OCI-LY1 (cell line): ENCODE data around the gene ARMH3.

Source experiments
- EZH2 ChIP-seq: fragments of 200-600 bp; sonication (generic), shearing (Covaris generic); IDR thresholded peaks from 2 replicates; pipeline ENCODE4 v1.8.0; 2017; ENCODE audit warnings: borderline replicate concordance, mixed run types, mild to moderate bottlenecking, antibody characterized with exemption, low read length, moderate library complexity, mixed read lengths
- TF ChIP-seq, protein P1 (sequence below): fragments of 200-600 bp; sonication (generic), shearing (Covaris generic); IDR thresholded peaks from 2 replicates; pipeline ENCODE4 v1.5.1; 2017; ENCODE audit warnings: mild to moderate bottlenecking, antibody characterized with exemption, low read length, moderate library complexity, mixed read lengths

DNA sequence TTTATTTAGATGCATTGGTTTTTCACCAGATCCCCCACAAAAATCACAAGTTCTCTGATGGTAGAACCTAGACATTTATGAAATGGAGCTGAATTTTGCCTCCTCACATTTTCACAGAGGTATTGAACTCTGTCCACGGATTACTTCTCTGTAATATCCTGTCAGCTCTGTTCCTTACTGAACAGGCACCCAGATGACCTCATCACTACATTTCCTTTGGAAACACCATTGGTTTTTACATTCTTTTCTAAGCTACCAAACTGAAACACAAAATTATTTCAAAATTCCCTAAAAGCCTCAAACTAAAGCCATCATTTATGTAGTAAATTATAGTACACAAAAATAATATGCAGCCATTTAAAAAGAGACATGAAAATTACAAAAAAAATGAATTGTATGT lies 114.1 kb downstream of the ARMH3 start:
- TF ChIP-seq, protein P1, sequence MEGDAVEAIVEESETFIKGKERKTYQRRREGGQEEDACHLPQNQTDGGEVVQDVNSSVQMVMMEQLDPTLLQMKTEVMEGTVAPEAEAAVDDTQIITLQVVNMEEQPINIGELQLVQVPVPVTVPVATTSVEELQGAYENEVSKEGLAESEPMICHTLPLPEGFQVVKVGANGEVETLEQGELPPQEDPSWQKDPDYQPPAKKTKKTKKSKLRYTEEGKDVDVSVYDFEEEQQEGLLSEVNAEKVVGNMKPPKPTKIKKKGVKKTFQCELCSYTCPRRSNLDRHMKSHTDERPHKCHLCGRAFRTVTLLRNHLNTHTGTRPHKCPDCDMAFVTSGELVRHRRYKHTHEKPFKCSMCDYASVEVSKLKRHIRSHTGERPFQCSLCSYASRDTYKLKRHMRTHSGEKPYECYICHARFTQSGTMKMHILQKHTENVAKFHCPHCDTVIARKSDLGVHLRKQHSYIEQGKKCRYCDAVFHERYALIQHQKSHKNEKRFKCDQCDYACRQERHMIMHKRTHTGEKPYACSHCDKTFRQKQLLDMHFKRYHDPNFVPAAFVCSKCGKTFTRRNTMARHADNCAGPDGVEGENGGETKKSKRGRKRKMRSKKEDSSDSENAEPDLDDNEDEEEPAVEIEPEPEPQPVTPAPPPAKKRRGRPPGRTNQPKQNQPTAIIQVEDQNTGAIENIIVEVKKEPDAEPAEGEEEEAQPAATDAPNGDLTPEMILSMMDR: no peak
- TF ChIP-seq EZH2: no peak
